Panc1 (cell line): ENCODE data around the gene DTX3. TPM values are rescaled to one million over a fixed set of nuclear protein-coding genes. Genes with fewer than 3 reads are reported as not detected.
"Not testable (repeated sequence)": the region's sequence is repeated elsewhere in the genome, so short reads cannot be mapped to it uniquely, and the experiment has no call there.

Experiments used
- ATAC-seq: fragments of 200-7000 bp; cut with Tn5 transposase; 2 replicates; pipeline ENCODE4 v1.9.1; 2020; ENCODE audit warnings: mild to moderate bottlenecking, moderate library complexity
- BruUV-seq: library from RNA; stranded (reverse); fragments of 400-500 nt; replicated peaks from 2 replicates; lab custom pipeline; 2021; lab: Mats Ljungman, UMichigan
- CTCF ChIA-PET: fragments of 300-600 bp; sonication (Branson Sonifier 250); formaldehyde crosslinking; loops from one replicate; lab custom pipeline; 2022; ENCODE audit warnings: antibody characterized with exemption; lab: Charles Lee
- POLR2A ChIA-PET: fragments of 300-600 bp; sonication (Branson Sonifier 250); formaldehyde crosslinking; loops from one replicate; lab custom pipeline; 2022; ENCODE audit warnings: antibody characterized with exemption; lab: Charles Lee
- DNase-seq: peaks from one replicate; pipeline ENCODE4 v3.0.0-alpha.2; 2010; ENCODE audit warnings: low read depth, low spot score
- H3K27ac ChIP-seq: 2 replicates; pipeline ENCODE4 v1.5.1; 2011; ENCODE audit warnings: mild to moderate bottlenecking, low read length, inconsistent platforms
- H3K27me3 ChIP-seq: fragments of 200-500 bp; sonication (Bioruptor generic); 2 replicates; pipeline ENCODE4 v1.6.0; 2014; ENCODE audit warnings: low read length, inconsistent platforms; ENCODE audit not compliant: control insufficient read depth, insufficient read depth
- H3K36me3 ChIP-seq: fragments of 200-500 bp; sonication (Bioruptor generic); 2 replicates; pipeline ENCODE4 v1.5.1; 2014; ENCODE audit warnings: inconsistent platforms, mild to moderate bottlenecking, low read length, moderate library complexity; ENCODE audit not compliant: control insufficient read depth, insufficient read depth
- H3K4me1 ChIP-seq: 2 replicates; pipeline ENCODE4 v1.5.1; 2011; ENCODE audit warnings: inconsistent platforms, mild to moderate bottlenecking, low read length, moderate library complexity; ENCODE audit not compliant: control insufficient read depth, insufficient read depth
- H3K4me3 ChIP-seq, 2 experiments: 2 replicates each; pipeline ENCODE4 v1.5.1; 2011 to 2012; ENCODE audit warnings: low read depth in 2 of 2, low read length in 2 of 2, mild to moderate bottlenecking in 2 of 2, inconsistent platforms in 1 of 2, moderate library complexity in 1 of 2
- H3K9me3 ChIP-seq: fragments of 200-500 bp; sonication (Bioruptor generic); 2 replicates; pipeline ENCODE4 v1.5.1; 2014; ENCODE audit warnings: low read depth, mild to moderate bottlenecking, inconsistent platforms, low read length, moderate library complexity; ENCODE audit not compliant: control insufficient read depth, insufficient read depth
- CTCF ChIP-seq: fragments of 450-650 bp; IDR thresholded peaks from 2 replicates; pipeline ENCODE4 v1.5.1; 2017; ENCODE audit warnings: mild to moderate bottlenecking
- SIN3A ChIP-seq: IDR thresholded peaks from 2 replicates; pipeline ENCODE4 v1.6.1; 2012; ENCODE audit warnings: low read depth, mild to moderate bottlenecking, low read length, moderate library complexity, borderline replicate concordance; ENCODE audit not compliant: insufficient read depth
- TCF7L2 ChIP-seq: IDR thresholded peaks from 2 replicates; pipeline ENCODE4 v1.6.1; 2011; ENCODE audit warnings: mild to moderate bottlenecking, low read depth, low read length, inconsistent platforms
- in situ Hi-C: cut with HindIII; loops from 2 replicates; pipeline ENCODE4 v1.10.0; 2016; ENCODE audit warnings: low sequenced_read_pairs, low pct_unique_long_range_greater_than_20kb
- intact Hi-C: fragments of 100-400 bp; cut with micrococcal nuclease; formaldehyde crosslinking; loops from one replicate; pipeline ENCODE4 v1.10.0; 2022; ENCODE audit not compliant: unreplicated experiment
- total RNA-seq: library from RNA; stranded (reverse); gene quantifications from one replicate; pipeline ENCODE4 v1.2.1, GENCODE V29; 2021; ENCODE audit not compliant: unreplicated experiment
- TF ChIP-seq, protein P1 (sequence below), 2 experiments: IDR thresholded peaks; 2 replicates each; pipeline ENCODE4 v1.6.1; 2011 to 2012; ENCODE audit warnings: low read depth in 2 of 2, control low read depth in 1 of 2, low read length in 1 of 2, mild to moderate bottlenecking in 1 of 2, moderate library complexity in 1 of 2; ENCODE audit not compliant: insufficient read depth in 1 of 2

Gene DTX3
- total RNA-seq, 1 experiment from 2014 or later = 37.8 TPM

- ChIA-PET POLR2A (no interaction called here), CTCF (no interaction called here)
- Histone ChIP-seq H3K4me1 (no peaks in the 10 kb centered on the region), H3K36me3 (no peaks in the 10 kb centered on the region), H3K4me3 (no peak overlapping the region), H3K9me3 (no peaks in the 10 kb centered on the region), H3K27ac (no peak overlapping the region), H3K27me3 (no peaks in the 10 kb centered on the region)
- in situ Hi-C loops (no loop called here), intact Hi-C loops (no loop called here)
- BruUV-seq = no TSS peak
- DNase-seq = no peak
- no peak for ATAC-seq
- TF ChIP-seq SIN3A = no peak
- TF ChIP-seq, protein P1, sequence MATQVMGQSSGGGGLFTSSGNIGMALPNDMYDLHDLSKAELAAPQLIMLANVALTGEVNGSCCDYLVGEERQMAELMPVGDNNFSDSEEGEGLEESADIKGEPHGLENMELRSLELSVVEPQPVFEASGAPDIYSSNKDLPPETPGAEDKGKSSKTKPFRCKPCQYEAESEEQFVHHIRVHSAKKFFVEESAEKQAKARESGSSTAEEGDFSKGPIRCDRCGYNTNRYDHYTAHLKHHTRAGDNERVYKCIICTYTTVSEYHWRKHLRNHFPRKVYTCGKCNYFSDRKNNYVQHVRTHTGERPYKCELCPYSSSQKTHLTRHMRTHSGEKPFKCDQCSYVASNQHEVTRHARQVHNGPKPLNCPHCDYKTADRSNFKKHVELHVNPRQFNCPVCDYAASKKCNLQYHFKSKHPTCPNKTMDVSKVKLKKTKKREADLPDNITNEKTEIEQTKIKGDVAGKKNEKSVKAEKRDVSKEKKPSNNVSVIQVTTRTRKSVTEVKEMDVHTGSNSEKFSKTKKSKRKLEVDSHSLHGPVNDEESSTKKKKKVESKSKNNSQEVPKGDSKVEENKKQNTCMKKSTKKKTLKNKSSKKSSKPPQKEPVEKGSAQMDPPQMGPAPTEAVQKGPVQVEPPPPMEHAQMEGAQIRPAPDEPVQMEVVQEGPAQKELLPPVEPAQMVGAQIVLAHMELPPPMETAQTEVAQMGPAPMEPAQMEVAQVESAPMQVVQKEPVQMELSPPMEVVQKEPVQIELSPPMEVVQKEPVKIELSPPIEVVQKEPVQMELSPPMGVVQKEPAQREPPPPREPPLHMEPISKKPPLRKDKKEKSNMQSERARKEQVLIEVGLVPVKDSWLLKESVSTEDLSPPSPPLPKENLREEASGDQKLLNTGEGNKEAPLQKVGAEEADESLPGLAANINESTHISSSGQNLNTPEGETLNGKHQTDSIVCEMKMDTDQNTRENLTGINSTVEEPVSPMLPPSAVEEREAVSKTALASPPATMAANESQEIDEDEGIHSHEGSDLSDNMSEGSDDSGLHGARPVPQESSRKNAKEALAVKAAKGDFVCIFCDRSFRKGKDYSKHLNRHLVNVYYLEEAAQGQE (IDR thresholded peaks at IDR 0.05; ENCODE audit: insufficient read depth in 1 of 2, low read depth in 2 of 2, low read length in 1 of 2) = no peak
- TF ChIP-seq TCF7L2 = no peak
- no peak for TF ChIP-seq CTCF
Observed at GRCh38 chr12:57568838-57569237, 35.8 kb upstream of the DTX3 start.

- no TSS peak for BruUV-seq
- no peak for ATAC-seq
- POLR2A ChIA-PET = no interaction called here
- Histone ChIP-seq H3K27ac (no peak overlapping the region), H3K4me1 (no peaks in the 10 kb centered on the region), H3K4me3 (no peak overlapping the region), H3K9me3 (no peaks in the 10 kb centered on the region), H3K27me3 (no peaks in the 10 kb centered on the region), H3K36me3 (no peaks in the 10 kb centered on the region)
- in situ Hi-C loops (no loop called here), intact Hi-C loops (no loop called here)
- no peak for TF ChIP-seq SIN3A
- TF ChIP-seq TCF7L2 = no peak
- CTCF ChIA-PET = no interaction called here
- no peak for DNase-seq
Observed at GRCh38 chr12:57569858-57570257, 34.8 kb upstream of the DTX3 start.

DNA sequence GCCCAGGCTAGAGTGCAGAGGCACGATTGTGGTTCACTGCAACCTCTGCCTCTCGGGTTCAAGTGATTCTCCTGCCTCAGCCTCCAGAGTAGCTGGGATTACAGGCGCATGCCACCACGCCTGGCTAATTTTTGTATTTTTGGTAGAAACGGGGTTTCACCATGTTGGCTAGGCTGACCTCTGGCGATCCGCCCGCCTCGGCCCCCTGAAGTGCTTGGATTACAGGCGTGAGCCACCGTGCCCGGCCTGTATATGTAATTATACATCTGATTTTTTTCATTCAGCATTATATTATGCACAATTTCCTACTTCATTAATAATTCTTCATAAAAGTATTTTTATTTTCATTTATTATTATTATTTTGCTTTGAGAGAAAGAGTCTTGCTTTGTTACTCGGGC, 34.2 kb upstream of the DTX3 start:
- H3K27ac ChIP-seq, POLR2A ChIA-PET, DNase-seq, H3K36me3 ChIP-seq, H3K9me3 ChIP-seq, ATAC-seq, H3K4me3 ChIP-seq, H3K4me1 ChIP-seq, in situ Hi-C loops, intact Hi-C loops, H3K27me3 ChIP-seq, BruUV-seq: not testable (repeated sequence)
- CTCF ChIA-PET = interaction anchor here (1.2 kb wide), 1 partner anchor 13 kb away, joined by 4 read pairs; no protein-coding TSS in a partner anchor
